ENCODE measurements around the gene SLF2. TPM values are rescaled to one million over a fixed set of nuclear protein-coding genes. Genes with fewer than 3 reads are reported as not detected.

SLF2 gene
- total and polyA plus RNA-seq, 4 donors, result 4.0 to 18.8 (median 12.1) TPM

- H3K36me3 ChIP-seq (ENCODE audit: control insufficient read depth in 4 of 4, insufficient read depth in 3 of 4, low read depth in 1 of 4, low read length in 3 of 4), result peaks cover 14 to 69% (median 54%) of the 10 kb centered on the region in 4 donors
- TF ChIP-seq GABPA (IDR thresholded peaks at IDR 0.05 in 1 of 2, conservative IDR thresholded peaks at IDR 0.05 in 1 of 2) (no peak), RXRA (IDR thresholded peaks at IDR 0.05) (no peak), HNF4A (conservative IDR thresholded peaks at IDR 0.05) (no peak), ATF3 (IDR thresholded peaks at IDR 0.05) (no peak), ZBTB33 (IDR thresholded peaks at IDR 0.05) (no peak), CTCF (IDR thresholded peaks at IDR 0.05; ENCODE audit: low read depth, low read length, missing input control) (no peak), MAX (IDR thresholded peaks at IDR 0.05) (no peak), SP1 (IDR thresholded peaks at IDR 0.05) (no peak), HNF4G (IDR thresholded peaks at IDR 0.05) (no peak), EGR1 (IDR thresholded peaks at IDR 0.05; ENCODE audit: low read depth in 2 of 2) (no peak), REST (IDR thresholded peaks at IDR 0.05) (no peak), FOXA1 (IDR thresholded peaks at IDR 0.05) (no peak), NR2F2 (IDR thresholded peaks at IDR 0.05) (no peak), FOXA2 (IDR thresholded peaks at IDR 0.05) (no peak), RAD21 (IDR thresholded peaks at IDR 0.05) (no peak), TAF1 (conservative IDR thresholded peaks at IDR 0.05) (no peak), JUND (IDR thresholded peaks at IDR 0.05) (no peak), YY1 (IDR thresholded peaks at IDR 0.05) (no peak)
- WGBS, result 98% methylated on average over 3 of the region's 3 CpGs
Observed at GRCh38 chr10:100942229-100942628, 29.5 kb downstream of the SLF2 start.

More at GRCh38 chr10:100942229-100942628, 29.5 kb downstream of the SLF2 start:
- Histone ChIP-seq H3K4me1 (ENCODE audit: control insufficient read depth in 4 of 4, insufficient read depth in 4 of 4, low read length in 3 of 4) (no peaks in the 10 kb centered on the region), H3K9ac (ENCODE audit: low read depth in 1 of 2, low read length in 2 of 2) (no peak overlapping the region), H3K27ac (ENCODE audit: low read depth in 1 of 2, low read length in 2 of 2) (no peak overlapping the region), H3K27me3 (ENCODE audit: control insufficient read depth in 4 of 4, insufficient read depth in 4 of 4, low read length in 3 of 4) (no peaks in the 10 kb centered on the region), H3K4me3 (ENCODE audit: low read depth in 1 of 3, low read length in 3 of 3) (no peak overlapping the region), H3K9me3 (ENCODE audit: control insufficient read depth in 4 of 4, low read length in 3 of 4) (no peaks in the 10 kb centered on the region)
- no peak for DNase-seq (ENCODE audit: low spot score)

Data from liver (tissue), 9 donors.